ENCODE measurements around the gene HSPE1.
A peak's percentile ranks its signal among the peaks of the same experiment; 100 is the strongest.
"Not testable (repeated sequence)": the region's sequence is repeated elsewhere in the genome, so short reads cannot be mapped to it uniquely, and the experiment has no call there.

HSPE1 gene

DNA sequence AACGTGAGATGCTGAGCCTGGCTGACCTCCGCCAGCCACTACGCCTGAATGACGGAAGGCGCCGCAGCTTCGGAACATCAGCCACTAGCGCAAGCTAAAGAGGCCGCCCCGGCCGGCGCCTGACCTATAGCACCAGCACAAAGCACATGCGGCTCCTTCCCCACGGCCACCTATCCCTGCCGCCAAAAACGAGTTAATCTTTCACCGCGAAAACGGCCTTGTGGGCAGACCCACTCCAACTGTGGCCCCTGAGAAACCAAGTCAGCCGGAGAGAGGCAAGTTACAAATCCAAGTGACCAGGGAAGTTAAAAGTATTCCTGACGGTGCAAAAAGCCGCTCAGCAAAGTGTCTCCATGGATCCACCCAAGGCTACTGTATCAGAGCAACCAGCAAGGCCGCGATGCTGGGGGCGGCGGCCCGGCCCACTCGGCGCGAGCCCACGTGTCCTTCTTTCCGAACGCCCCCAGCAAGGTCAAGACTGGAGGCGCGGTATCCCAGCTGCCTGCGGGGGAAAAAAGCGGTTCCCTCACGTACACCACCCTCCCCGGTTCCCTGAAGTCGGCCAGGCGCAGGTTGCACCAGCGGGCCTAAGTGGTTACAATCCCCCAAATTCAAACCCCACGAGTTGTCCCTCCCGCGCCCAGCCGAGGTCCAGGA, 1.1 kb upstream of the HSPE1 start:
- no peak for DNase-seq

GRCh38 chr2:197500503-197501131, 438 bp downstream of the HSPE1 start:
- DNase-seq: no peak

GRCh38 chr2:197502201-197502600, 2.0 kb downstream of the HSPE1 start:
- DNase-seq: no peak

DNA sequence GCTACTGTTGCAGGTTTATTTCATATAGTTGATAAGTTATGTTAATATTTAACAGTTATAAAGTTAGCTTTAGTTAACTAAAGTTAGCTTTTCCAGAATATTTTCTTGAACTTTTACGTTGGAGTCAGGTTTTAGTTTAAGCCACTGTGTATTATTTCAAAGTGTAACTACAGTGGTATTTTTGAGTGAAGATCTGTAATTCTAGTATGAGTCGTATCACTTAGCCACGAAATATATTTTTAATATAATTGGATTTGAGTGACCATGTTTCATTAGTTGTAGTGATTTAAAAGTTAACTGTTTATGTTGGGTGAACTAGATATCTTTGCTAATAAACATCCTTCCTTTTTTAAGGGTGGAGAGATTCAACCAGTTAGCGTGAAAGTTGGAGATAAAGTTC, 2.5 kb downstream of the HSPE1 start:
- no peak for DNase-seq

- DNase-seq: no peak
These were observed 3.8 kb downstream of the HSPE1 start for GRCh38 chr2:197504000-197504399.

- DNase-seq: no peak
These were observed 4.3 kb downstream of the HSPE1 start for GRCh38 chr2:197504512-197504911.

DNA sequence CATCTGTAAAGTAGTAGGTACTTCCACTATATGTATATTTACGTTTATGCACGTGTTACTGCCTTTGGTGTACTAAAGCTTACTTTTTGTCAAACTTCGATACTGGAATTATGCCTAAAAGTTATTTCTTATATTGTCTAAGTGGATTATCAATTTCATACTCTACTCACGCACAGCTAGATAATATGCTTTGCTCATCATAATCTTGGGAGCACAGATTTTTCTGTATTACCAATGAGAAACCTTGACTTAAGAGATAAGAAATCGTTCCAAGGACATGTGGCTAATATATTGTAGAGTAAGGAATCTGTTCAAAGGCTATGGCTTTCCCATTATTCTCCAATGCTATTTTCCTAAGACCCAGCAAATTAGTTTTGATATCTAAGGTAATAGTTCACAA, 6.5 kb downstream of the HSPE1 start:
- DNase-seq: no peak

DNA sequence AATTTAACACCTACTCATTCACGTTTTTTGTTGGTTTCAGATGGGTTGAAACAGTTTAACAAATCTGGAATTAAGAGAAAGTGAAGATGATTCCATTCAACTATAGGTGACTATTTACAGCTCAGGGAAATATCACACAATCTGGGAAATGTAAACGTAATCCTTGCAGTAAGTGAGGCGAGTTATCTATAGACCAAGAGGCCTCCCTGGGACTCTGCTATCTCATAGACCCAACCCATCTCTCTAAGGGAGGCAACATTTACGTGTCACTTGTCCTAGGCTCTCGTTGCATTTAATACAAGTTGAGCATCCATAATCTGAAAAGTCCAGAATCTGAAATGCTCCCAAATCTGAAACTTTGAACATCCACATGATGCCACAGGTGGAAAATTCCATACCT, 13.7 kb downstream of the HSPE1 start:
- no peak for DNase-seq

GRCh38 chr2:197514754-197515153, 14.6 kb downstream of the HSPE1 start:
- DNase-seq: no peak

DNA sequence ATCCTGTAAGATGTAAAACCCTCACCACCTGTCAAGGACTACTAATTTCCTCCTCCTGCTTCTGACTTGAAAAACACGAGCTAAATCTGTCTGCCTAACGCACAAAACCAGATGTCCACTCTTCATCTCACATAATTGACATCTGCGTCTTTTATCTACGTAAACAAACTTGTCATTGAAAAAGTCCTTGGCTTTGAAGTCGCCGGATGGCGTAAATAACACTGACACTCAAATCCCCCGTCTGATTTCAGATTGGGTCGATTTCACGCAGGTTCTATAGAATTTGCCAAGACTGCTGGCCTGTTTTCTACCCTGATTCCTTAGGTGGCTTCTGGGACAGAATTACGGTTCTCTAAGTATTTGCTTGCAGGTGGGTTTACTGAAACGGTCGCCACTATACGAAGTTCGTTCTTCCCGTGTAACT, 15.1 kb downstream of the HSPE1 start:
- no peak for DNase-seq

DNA sequence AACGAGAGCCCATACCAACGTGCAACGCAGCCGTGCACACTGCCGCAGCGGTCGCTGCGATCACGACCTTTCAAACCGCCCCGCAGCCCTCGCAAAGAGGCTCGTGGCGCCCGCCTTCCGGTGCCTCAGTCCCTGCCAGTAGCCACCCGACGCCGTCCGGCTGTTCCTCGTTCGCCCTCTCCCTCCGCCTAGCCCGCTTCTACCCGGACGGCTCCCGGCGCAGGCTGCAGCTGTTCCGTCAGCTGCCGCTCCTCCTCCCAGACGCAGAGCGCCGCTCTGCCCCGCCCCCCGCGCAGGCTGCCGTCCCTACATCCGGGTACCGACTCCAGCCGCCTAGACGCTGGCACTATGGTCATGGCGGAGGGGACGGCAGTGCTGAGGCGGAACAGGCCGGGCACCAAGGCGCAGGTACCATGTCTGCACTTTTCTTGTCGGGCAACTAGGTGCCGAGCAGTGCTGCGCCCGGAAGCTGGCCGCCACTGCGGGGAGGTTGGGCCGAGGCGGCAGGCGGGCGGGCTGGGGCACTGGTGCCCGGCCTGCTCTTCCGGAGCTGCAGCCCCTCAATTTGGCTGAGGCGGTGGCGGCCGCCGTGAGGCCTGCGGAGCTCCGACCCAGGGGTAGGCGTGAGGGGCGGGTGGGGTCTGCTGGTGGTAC, 15.7 kb downstream of the HSPE1 start, which contains the start of gene MOB4:
MOB4 (plus strand) TSS at position 328 of the 654 bp plus-strand sequence; CDS start at position 349, 21 bp downstream.
- peak; percentile 80 for DNase-seq

DNA sequence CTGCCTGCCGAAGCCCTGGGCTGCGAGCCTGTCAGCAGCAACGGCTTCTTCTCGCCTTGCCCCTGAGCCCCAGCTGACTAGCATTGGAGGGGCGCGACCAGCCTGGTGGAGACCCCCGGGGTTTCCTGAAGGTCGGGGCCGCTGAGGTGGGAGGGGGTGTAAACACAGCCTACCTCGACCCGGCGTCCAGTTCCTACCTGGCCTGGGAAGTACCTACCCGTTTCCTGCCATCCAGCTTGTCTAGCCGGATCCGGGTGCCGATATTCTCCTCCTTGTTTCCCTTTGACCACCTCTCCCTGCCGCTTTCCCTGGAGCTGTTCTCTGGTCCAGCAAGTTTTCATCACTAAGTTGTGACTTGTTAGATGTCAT, 16.2 kb downstream of the HSPE1 start:
- peak; percentile 22 for DNase-seq

- DNase-seq: no peak
These were observed 17.0 kb downstream of the HSPE1 start for GRCh38 chr2:197517150-197517549.

- DNase-seq: no peak
These were observed 38.2 kb downstream of the HSPE1 start for GRCh38 chr2:197538412-197538811.

DNA sequence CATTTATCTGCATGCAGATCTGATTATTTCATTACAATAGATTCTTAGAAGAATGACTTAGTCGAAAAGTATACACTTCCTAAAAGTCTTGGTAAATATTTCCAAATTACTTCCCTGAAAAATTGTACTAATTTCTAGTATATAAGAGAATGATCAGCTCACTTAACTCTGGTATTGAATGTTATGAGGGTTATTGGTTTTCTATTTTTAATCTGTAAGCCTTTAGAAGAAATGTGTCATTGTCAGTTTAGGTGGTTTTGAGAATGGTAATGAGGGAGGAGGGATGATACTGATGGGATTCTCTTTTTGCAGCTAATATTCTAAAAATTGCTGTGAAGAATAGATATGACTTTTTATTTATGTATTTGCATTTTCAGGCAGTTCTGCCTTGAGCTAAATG, 39.6 kb downstream of the HSPE1 start:
- DNase-seq: no peak

DNA sequence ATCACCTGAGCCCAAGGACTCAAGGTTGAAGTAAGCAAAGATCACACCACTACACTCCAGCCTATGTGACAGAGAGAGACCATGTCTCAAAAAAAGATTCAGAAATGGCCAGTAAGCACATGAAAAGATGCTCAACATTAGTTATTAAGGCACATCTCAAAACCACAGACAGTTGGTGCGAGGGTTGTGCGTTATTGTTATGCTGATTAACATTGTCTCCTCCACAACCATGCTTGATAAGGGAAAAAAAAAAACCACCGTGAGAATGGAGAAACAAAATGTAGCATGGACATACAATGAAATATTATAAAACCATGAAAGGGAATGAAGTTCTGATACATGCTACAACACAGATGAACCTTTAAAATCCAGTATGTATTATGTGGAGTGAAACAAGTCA, 43.0 kb downstream of the HSPE1 start:
- no peak for DNase-seq

DNA sequence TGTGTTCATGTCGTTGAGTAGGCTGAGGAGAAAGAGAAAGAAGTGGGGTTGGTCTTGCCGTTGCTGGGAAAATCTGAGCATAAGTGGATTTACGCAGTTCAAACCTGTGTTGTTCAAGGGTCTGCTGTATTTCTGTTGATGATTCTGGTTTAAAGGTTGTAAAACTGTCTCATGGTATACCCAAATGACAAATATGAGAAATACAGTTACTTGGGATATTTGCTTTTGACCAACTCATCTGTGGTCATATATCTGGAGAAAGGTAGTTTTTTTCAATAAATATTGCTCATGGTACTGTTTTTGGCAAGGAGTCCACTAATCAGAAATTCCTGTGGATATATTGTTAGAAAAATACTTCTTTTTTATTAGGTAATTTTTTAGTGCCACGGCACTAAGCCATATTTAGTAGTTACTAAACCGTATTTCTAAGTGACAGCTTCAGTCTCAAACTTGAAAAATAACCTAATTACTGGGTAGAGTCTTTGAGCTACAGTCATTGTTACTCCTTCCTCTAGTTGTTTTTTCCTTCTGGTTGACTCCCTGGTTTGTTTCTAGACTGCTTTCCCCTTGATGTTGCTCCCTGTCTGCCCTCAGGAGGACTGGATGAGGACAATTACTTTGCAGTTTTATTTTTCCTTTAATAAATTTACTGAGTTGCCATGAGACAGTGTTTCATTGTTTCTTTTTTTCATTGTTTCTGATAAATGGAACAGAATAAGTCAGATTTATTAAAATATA, 47.2 kb downstream of the HSPE1 start:
- no peak for DNase-seq

DNA sequence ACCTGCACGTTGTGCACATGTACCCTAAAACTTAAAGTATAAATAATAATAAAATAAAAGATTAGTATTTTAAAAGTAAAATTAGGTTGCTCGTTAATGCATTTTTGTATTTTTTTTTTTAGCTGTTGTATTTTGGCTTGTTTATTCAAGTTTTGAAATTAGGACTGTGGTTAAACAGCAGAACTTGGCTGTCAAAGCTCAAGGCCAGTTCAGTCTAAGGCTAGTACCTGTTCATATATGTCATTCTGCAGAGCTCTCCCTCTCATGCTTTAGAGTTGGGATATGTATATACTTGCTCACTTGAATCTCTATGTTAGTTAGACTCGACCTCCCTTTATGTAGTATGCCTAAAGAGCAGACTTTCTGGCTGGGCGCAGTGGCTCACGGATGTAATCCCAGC, 48.4 kb downstream of the HSPE1 start:
- no peak for DNase-seq

DNA sequence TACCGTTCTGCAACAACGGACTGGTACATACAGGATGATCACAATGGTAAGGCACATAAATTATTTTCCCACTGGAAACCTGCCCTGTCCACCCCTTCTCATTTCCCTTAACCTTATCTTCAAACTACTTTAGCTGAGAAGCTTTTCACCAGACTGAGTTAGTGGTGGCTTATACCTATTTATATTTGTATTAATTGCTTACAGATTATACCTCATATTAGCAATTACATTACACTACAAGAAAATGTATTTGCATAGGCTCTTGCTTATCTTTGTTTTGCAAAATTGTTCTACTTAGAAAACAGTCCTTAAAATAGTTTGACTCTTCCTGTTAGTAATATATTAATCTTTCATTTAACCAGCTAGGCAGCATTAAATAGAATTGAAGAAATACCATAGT, 51.1 kb downstream of the HSPE1 start:
- not testable (repeated sequence) for DNase-seq

Data from NCI-H2029 treated with DMSO at 0.1 percent for 48 hours (cell line).